ENCODE measurements around the gene RGS7.
"Not testable (repeated sequence)": the region's sequence is repeated elsewhere in the genome, so short reads cannot be mapped to it uniquely, and the experiment has no call there.

The RGS7 gene

GRCh38 chr1:241074507-241074906 is 282.5 kb downstream of the RGS7 start:
- no peak for DNase-seq

DNA sequence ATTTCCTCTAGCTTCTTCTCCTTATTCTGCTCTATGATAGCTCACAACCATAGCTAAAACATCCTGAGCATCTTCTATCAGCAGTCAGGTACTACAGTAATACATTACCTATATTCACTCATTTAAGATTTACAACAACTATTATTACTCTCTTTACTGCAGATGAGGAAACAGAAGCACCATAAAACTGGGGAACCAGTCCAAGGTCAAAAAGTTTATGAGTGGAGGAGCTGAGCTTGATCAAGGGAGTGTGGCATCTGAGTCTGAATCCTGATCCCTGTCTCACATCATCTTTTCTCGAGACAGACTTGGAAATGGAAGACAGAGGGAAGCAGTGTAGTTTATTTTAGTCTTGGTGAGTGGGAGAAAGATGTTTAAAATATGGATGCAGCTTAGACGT is 288.6 kb downstream of the RGS7 start:
- no peak for DNase-seq

DNA sequence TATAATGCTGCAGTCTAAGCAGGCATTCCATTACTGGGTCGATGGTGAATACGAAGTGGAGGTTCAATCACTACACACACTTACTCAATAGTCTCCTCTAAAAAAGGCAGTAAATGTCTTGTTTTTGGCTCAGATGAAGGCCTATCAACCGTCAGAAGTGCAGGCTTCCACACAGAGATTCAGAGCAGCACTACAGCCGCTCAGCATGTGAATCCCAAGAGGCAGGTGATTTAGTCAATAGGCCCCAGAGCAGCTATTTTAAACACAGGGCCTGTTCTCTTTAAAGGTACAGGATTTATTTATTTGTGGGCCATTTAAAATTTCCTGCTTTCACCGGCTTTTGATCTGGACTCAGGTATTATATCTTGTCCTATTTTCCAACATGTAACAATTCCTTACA is 293.7 kb downstream of the RGS7 start:
- DNase-seq = no peak

GRCh38 chr1:241061062-241061461 is 295.9 kb downstream of the RGS7 start:
- no peak for DNase-seq

GRCh38 chr1:241048622-241049021 is 308.4 kb downstream of the RGS7 start:
- DNase-seq = no peak

DNA sequence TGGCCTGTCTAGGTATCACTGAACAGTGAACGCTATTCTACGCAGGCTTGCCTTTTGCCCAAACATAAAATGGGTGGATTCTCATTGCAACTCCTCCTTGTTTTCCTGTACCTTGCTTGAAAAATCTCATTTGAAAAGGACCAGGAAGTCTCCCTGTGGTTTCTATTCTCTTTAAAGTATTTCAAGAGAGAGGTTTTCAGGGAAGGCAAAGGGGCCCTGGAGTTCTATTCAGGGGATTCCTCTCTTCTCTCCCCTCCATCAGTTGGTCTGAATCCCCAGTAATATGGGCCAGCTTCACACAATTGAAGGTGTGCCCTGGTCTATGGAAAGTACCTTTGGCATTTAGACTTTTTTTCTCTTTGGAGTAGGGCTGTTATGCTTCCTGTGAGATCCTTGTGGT is 311.3 kb downstream of the RGS7 start:
- no peak for DNase-seq

- DNase-seq = no peak
Measured at GRCh38 chr1:241034203-241034936, 322.6 kb downstream of the RGS7 start.

GRCh38 chr1:241024834-241025233 is 332.2 kb downstream of the RGS7 start:
- DNase-seq = no peak

- DNase-seq = no peak
Measured at GRCh38 chr1:241022366-241022765, 334.6 kb downstream of the RGS7 start.

GRCh38 chr1:241020851-241021697 is 335.9 kb downstream of the RGS7 start:
- no peak for DNase-seq

- DNase-seq = no peak
Measured at GRCh38 chr1:241012708-241013340, 344.2 kb downstream of the RGS7 start.

DNA sequence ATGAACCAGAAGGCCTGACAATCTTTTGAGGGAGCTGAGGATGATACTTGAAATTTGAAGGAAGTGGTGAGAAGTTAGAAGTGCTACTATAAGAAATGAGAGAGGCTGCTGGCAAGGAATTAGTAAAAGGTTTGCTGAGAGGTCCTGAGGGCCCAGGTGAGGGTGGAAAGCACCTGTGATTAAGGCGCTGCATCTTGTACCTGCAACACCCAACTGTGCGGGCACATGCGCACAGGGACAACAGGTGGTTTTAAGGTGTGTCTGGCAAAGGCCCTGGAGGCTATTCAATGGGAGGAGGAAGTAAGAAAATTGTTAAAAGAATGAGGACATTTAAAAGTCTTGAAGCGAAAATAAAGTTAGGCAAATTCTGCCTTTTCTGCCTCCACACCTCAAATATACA is 349.3 kb downstream of the RGS7 start:
- no peak for DNase-seq

DNA sequence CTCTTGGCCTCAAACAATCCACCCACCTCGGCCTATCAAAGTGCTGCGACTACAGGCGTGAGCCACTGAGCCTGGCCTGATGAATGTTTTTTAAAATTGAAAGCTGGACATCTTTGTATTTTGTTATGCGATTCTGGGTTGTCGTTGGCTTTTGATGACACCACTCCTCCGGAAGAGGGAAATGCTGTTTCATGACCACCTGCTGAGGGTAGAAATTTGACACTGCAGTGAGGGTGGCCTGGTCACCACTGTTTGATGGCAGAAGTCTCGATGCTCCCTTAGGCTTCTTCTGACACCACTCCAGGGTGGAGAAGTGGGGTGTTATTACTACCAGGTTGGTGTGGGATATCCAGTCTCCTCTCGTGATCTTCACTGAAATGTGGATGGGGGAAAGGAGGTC is 357.2 kb downstream of the RGS7 start:
- no peak for DNase-seq

DNA sequence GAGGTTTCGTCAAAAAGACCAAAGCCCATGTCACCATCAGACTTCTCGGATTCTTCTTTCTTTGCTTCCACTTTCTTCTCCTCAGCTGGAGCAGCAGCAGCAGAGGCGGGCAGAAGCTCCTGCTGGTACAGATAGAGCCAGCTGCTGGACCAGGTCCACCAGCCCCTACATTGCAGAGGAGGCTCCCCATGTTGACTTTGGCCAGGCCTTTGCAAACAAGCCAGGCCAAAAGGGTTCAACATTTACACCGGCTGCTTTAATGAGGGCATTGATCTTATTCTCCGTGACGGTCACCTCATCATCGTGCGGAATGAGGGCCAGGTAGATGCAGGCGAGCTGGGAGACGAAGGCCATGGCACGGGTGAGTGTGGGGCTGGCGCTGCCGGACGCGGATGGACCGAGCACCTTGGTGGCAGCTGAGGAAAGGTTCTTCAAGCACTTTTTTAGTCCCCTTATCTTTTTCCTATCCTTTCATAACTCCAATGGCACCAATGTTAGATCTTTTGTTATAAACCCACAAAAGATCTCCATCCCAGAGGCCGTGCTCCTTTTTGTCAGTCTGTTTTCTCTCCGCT is 358.5 kb downstream of the RGS7 start:
- no peak for DNase-seq

GRCh38 chr1:240998024-240998423 is 359.0 kb downstream of the RGS7 start:
- DNase-seq = peak; percentile 75

GRCh38 chr1:240993004-240993403 is 364.0 kb downstream of the RGS7 start:
- no peak for DNase-seq

DNA sequence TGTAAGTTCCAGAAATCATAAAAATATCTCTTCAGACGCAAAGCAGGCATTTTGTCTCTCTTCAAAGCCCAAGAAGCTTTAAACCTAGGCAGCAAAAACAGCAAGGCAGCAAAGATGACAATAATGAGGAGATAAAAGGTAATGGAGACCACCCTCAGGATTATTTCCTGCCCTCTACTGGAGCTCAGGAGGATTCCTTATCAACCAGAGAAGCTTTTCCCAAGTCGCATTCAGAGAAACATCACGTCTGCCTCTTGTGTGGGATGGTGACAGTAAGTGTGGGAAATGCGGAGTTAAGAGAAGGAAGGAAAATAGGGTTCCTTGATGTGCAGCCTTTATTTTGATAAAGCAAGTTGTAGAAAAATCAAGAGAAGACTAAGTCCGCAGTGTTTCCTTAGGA is 365.8 kb downstream of the RGS7 start:
- no peak for DNase-seq

- peak; percentile 1 for DNase-seq
Measured at GRCh38 chr1:240987928-240988327, 369.1 kb downstream of the RGS7 start.

DNA sequence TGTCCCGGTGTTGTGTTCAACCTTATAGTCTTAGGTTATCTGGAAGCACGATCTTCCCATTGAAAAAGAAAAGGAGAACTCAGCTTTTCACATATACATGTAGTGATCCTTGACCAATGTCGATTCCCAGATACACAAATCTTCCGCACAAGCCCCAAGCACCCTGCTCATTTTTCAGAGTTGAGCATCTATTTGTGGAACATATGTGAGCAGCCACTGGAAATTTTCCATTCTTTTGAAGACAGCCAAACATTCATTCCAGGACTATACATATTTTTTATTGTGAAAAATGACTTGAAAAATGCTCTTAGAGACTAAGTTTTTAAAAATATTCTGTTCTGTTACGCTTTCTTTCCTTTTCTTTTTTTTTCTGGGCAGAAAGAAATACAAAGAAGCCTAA is 371.9 kb downstream of the RGS7 start:
- DNase-seq = no peak

GRCh38 chr1:240980342-240980741 is 376.7 kb downstream of the RGS7 start:
- DNase-seq = no peak

DNA sequence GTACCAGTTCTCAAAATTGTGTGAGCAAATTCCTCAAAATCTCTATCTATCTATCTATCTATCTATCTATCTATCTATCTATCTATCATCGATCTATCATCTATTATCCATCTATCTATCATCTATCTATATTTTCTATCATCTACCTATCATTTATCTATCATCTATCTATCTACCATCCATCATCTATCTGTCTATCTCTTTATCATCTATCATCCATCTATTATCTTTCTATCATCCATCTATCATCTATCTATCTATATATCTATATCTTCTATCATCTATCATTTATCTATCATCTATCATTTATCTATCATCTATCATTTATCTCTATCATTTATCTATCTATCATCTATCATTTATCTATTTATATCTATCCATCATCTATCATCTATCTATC is 380.3 kb downstream of the RGS7 start:
- no peak for DNase-seq

DNA sequence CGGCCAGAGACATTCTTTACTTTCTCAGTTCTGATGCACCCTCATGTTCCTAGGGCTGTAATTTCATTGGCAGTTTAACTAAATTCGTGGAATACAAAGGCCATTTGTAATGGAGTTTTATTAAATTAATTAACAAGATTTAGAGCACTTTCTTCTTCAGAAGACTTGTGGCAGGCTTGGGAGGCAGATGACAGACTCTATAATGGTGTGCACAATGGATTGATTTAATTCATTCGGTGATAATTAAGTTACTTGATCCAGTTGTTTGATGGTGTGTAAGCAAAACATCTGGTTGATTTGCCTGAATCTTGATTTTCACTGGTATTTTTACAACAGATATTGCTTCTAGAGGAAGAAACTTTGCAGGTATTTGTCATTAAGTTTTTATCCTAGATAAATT is 383.1 kb downstream of the RGS7 start:
- no peak for DNase-seq

DNA sequence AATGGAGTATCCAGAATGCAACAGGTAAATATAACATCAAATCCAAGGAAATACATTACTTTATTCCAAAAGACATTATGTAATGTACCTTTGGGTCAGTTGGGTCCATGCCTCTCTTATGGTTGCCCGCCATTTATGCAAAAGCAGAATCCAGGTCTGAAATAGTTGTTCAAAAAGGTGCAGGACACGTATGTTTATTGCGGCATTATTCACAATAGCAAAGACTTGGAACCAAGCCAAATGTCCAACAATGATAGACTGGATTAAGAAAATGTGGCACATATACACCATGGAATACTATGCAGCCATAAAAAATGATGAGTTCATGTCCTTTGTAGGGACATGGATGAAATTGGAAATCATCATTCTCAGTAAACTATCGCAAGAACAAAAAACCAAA is 384.9 kb downstream of the RGS7 start:
- DNase-seq = not testable (repeated sequence)
